Right lobe of liver (tissue), 6 donors: ENCODE measurements around the gene SAMD5. TPM values are rescaled to one million over a fixed set of nuclear protein-coding genes. Genes with fewer than 3 reads are reported as not detected.

Experiments
- ATAC-seq, 4 donors: fragments of 200-7000 bp; cut with Tn5 transposase; one replicate each; pipeline ENCODE4 v1.9.1; 2020; ENCODE audit warnings: mild to moderate bottlenecking in 4 of 4, moderate library complexity in 4 of 4
- DNase-seq, 3 donors: peaks; one replicate each; pipeline ENCODE4 v3.0.0-alpha.2; 2020
- H3K27ac ChIP-seq, 3 donors: fragments of 200-600 bp; one replicate each; pipeline ENCODE4 v1.8.0; 2022
- H3K27me3 ChIP-seq, 2 donors: fragments of 200-600 bp; one replicate each; pipeline ENCODE4 v1.8.0; 2022
- H3K36me3 ChIP-seq, 4 donors: fragments of 200-600 bp; sonication (generic) in 1 of 4; one replicate each; pipeline versions ENCODE4 v1.5.1 to v1.8.0; 2017 to 2022; ENCODE audit warnings: control low read depth in 1 of 4
- H3K4me1 ChIP-seq, 4 donors: fragments of 200-600 bp; sonication (generic) in 1 of 4; one replicate each; pipeline versions ENCODE4 v1.5.1 to v1.8.0; 2017 to 2022; ENCODE audit warnings: control low read depth in 1 of 4
- H3K4me3 ChIP-seq, 3 donors: fragments of 200-600 bp; one replicate each; pipeline ENCODE4 v1.8.0; 2022
- H3K9me3 ChIP-seq, 4 donors: fragments of 200-600 bp; sonication (generic) in 1 of 4; one replicate each; pipeline versions ENCODE4 v1.5.1 to v1.8.0; 2017 to 2022; ENCODE audit warnings: control low read depth in 1 of 4
- CTCF ChIP-seq, 4 donors: fragments of 200-600 bp in 3 of 4; fragments of 450-650 bp in 1 of 4; IDR thresholded peaks; one replicate each; pipeline versions ENCODE4 v1.5.1 to v1.8.0; 2016 to 2022; ENCODE audit warnings: antibody characterized with exemption in 4 of 4, mild to moderate bottlenecking in 2 of 4
- POLR2A ChIP-seq: fragments of 450-650 bp; IDR thresholded peaks from one replicate; pipeline ENCODE4 v1.6.1; 2017; ENCODE audit warnings: antibody characterized with exemption, mild to moderate bottlenecking
- WGBS: methylation state at CpG from one replicate; pipeline ENCODE4 v1.1.6; 2018; ENCODE audit warnings: low coverage, low lambda C conversion rate; ENCODE audit not compliant: insufficient coverage; ENCODE audit errors: missing lambda C conversion rate; 5-methylcytosine and 5-hydroxymethylcytosine counted together
- intact Hi-C, 2 donors: fragments of 100-400 bp; cut with DNase I; formaldehyde crosslinking; loops; one replicate each; pipeline versions ENCODE4 v1.11.2 to v1.14.1; 2022
- total RNA-seq, 6 experiments: library from RNA; depleted of rRNA in 2 of 6; stranded (reverse); fragments of >200 nt in 2 of 6; fragmentation: NEBNext Ultra II Directional in 3 of 6; extraction: Animal tissue kit (Norgen Biotek cat#: 25700) in 3 of 6; gene quantifications; one replicate each; pipeline versions ENCODE4 v1.1.0 to v1.2.4, GENCODE V29; 2016 to 2023
- donor health status: DM: no; HTN: yes; CAD: no.
- donor health status: DM: no; HTN: no; CAD: no.
- donor health status: DM: no; HTN: no; CAD: no.
- donor health status: DM: no; HTN: yes; CAD: no.
- donor health status: DM: no; HTN: yes; CAD: no.

Gene SAMD5
- total RNA-seq, 6 experiments from 2014 or later: 9.5 to 17.6 (median 11.5) TPM

DNA sequence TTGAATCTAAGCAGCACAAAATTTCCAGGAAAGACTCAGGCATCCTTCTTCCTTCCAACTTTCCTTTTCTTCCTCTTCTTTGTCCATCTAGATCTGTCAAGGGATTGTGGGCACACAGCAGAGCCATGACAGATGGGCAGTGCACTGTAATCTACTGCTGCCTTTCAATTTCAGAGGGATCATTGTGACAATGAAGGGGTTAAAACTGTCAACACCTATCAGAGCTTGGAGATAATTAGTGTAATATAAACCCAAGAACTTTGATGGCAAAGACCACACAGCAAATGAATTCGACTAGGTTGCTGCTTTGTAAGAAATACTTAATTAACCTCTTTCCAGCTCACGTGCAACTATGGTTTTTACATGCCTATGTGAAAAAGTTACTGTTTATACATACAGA is 55.0 kb downstream of the SAMD5 start:
- H3K9me3 ChIP-seq: no peaks in the 10 kb centered on the region
- WGBS: 61% methylated on average over 2 of the region's 2 CpGs
- intact Hi-C loops: no loop called here

DNA sequence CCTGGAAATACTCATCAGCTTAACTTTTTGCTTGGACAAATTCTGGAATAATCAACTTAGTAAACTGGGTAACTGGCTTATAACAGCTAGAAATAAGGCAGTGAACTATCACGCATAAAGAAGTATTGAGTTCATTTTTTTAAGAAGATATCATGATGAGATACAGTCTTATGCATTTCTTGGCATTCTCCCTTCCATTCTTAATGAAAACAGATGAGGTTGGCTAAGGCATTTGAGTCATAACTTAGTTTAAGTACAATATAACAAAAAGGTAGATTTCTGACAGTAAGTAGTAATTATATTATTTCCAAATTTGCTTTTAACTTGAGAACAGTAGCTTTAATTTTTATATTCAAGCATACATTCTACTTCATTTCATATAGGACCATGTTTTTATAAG is 56.1 kb downstream of the SAMD5 start:
- Histone ChIP-seq H3K4me3 (no peak overlapping the region), H3K27me3 (no peaks in the 10 kb centered on the region), H3K36me3 (no peaks in the 10 kb centered on the region), H3K27ac (no peak overlapping the region), H3K4me1 (no peaks in the 10 kb centered on the region), H3K9me3 (no peaks in the 10 kb centered on the region)
- no peak for TF ChIP-seq CTCF (IDR thresholded peaks at IDR 0.05)
- TF ChIP-seq POLR2A: no peak
- WGBS: 38% methylated on average over 1 of the region's 1 CpG
- DNase-seq (no peak), ATAC-seq (no peak)
- intact Hi-C loops: no loop called here

More for the DNA sequence above, 55.0 kb downstream of the SAMD5 start:
- ATAC-seq (no peak), DNase-seq (no peak)
- no peak overlapping the region for H3K27ac ChIP-seq
- H3K4me1 ChIP-seq: no peaks in the 10 kb centered on the region
- no peaks in the 10 kb centered on the region for H3K36me3 ChIP-seq
- no peaks in the 10 kb centered on the region for H3K27me3 ChIP-seq
- no peak overlapping the region for H3K4me3 ChIP-seq
- TF ChIP-seq CTCF (IDR thresholded peaks at IDR 0.05): no peak
- no peak for TF ChIP-seq POLR2A

DNA sequence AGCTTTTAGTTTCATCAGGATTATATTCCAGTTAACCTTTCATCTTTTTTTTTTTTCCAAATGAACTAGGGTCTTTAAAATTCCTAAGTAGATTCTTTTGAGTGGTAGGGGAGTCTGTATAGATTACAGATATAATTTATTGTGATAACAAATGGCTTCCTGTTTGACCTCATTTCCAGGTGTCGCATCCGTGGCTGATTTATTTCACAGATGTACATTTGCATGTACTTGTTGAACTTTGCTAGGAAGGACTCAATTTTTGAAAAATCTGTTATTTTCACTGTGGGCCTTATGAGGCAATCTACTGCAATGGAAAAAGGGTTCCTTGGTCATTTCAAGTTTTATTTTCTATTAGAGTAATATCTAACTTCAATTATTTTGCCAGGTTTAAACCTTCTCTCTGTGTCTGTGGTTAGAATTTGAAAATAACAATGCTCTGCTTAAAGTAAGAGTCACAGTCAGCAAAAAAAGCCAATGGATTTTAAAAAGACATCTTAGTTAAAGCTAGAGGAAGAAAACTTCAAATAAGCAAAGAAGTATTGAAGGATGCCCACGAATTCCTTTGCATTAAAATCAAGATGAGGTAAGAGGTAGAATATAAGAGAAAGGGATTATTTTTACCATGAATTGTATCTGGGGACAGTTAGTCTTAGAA is 57.9 kb downstream of the SAMD5 start:
- no peaks in the 10 kb centered on the region for H3K9me3 ChIP-seq
- intact Hi-C loops: no loop called here
- ATAC-seq: no peak
- H3K4me1 ChIP-seq: no peaks in the 10 kb centered on the region
- no peaks in the 10 kb centered on the region for H3K27me3 ChIP-seq
- 48% methylated on average over 3 of the region's 3 CpGs for WGBS
- no peaks in the 10 kb centered on the region for H3K36me3 ChIP-seq
- H3K27ac ChIP-seq: no peak overlapping the region
- no peak for DNase-seq
- TF ChIP-seq POLR2A (no peak), CTCF (IDR thresholded peaks at IDR 0.05) (no peak)
- no peak overlapping the region for H3K4me3 ChIP-seq

GRCh38 chr6:147567141-147567805 is 58.8 kb downstream of the SAMD5 start:
- H3K36me3 ChIP-seq: no peaks in the 10 kb centered on the region
- H3K9me3 ChIP-seq: no peaks in the 10 kb centered on the region
- H3K27ac ChIP-seq: no peak overlapping the region
- intact Hi-C loops: no loop called here
- WGBS: 67% methylated on average over 3 of the region's 3 CpGs
- no peaks in the 10 kb centered on the region for H3K27me3 ChIP-seq
- DNase-seq (no peak), ATAC-seq (peak in 2 of 4 donors; percentile 23 to 63)
- no peaks in the 10 kb centered on the region for H3K4me1 ChIP-seq
- TF ChIP-seq CTCF (IDR thresholded peaks at IDR 0.05): no peak
- TF ChIP-seq POLR2A: no peak
- H3K4me3 ChIP-seq: no peak overlapping the region
